H9 (cell line): ENCODE results near the gene MISP3. TPM values are rescaled to one million over a fixed set of nuclear protein-coding genes. Genes with fewer than 3 reads are reported as not detected.

Experiments used
- DNase-seq: peaks from one replicate; pipeline ENCODE4 v3.0.0-alpha.2; 2017
- H2AFZ ChIP-seq: one replicate; pipeline ENCODE4 v1.6.1; 2013; ENCODE audit warnings: mild to moderate bottlenecking, low read length, control low read depth, moderate library complexity
- H2AK5ac ChIP-seq: 2 replicates; pipeline ENCODE4 v1.6.1; 2013; ENCODE audit warnings: low read length, control low read depth, mixed read lengths; ENCODE audit not compliant: insufficient read length
- H2BK120ac ChIP-seq: one replicate; pipeline ENCODE4 v1.6.1; 2013; ENCODE audit warnings: low read depth, mild to moderate bottlenecking, low read length, control low read depth, inconsistent platforms; ENCODE audit not compliant: poor library complexity, severe bottlenecking
- H2BK12ac ChIP-seq: 2 replicates; pipeline ENCODE4 v1.6.1; 2013; ENCODE audit warnings: low read length, control low read depth, mixed read lengths, low read depth; ENCODE audit not compliant: insufficient read length
- H2BK15ac ChIP-seq: 2 replicates; pipeline ENCODE4 v1.6.1; 2013; ENCODE audit warnings: low read depth, low read length, control low read depth
- H2BK20ac ChIP-seq: one replicate; pipeline ENCODE4 v1.6.1; 2013; ENCODE audit warnings: low read depth, mild to moderate bottlenecking, low read length, control low read depth, inconsistent platforms; ENCODE audit not compliant: poor library complexity, severe bottlenecking
- H2BK5ac ChIP-seq: 2 replicates; pipeline ENCODE4 v1.6.1; 2013; ENCODE audit warnings: low read length, control low read depth, mixed read lengths; ENCODE audit not compliant: insufficient read length
- H3K14ac ChIP-seq: 2 replicates; pipeline ENCODE4 v1.6.1; 2013; ENCODE audit warnings: low read length, control low read depth; ENCODE audit not compliant: insufficient read depth
- H3K18ac ChIP-seq: 2 replicates; pipeline ENCODE4 v1.6.1; 2013; ENCODE audit warnings: low read depth, mild to moderate bottlenecking, mixed read lengths, low read length, control low read depth; ENCODE audit not compliant: insufficient read length
- H3K23ac ChIP-seq: 2 replicates; pipeline ENCODE4 v1.6.1; 2013; ENCODE audit warnings: low read length, control low read depth, mixed read lengths, low read depth; ENCODE audit not compliant: insufficient read length
- H3K23me2 ChIP-seq: 2 replicates; pipeline ENCODE4 v1.6.1; 2013; ENCODE audit warnings: low read depth, mild to moderate bottlenecking, mixed read lengths, low read length, control low read depth; ENCODE audit not compliant: insufficient read length, poor library complexity, severe bottlenecking
- H3K27ac ChIP-seq: 2 replicates; pipeline ENCODE4 v1.5.1; 2013; ENCODE audit warnings: low read length, control low read depth, mixed read lengths, low read depth; ENCODE audit not compliant: insufficient read length
- H3K27me3 ChIP-seq: 2 replicates; pipeline ENCODE4 v1.6.1; 2013; ENCODE audit warnings: low read length, control low read depth, inconsistent platforms; ENCODE audit not compliant: insufficient read depth
- H3K4ac ChIP-seq: 2 replicates; pipeline ENCODE4 v1.6.1; 2013; ENCODE audit warnings: low read depth, mild to moderate bottlenecking, control low read depth, inconsistent platforms, low read length, moderate library complexity
- H3K4me1 ChIP-seq: 2 replicates; pipeline ENCODE4 v1.6.1; 2013; ENCODE audit warnings: low read length, control low read depth, inconsistent platforms; ENCODE audit not compliant: insufficient read depth
- H3K4me2 ChIP-seq: 2 replicates; pipeline ENCODE4 v1.6.1; 2013; ENCODE audit warnings: low read length, control low read depth, mixed read lengths; ENCODE audit not compliant: insufficient read length, insufficient read depth
- H3K56ac ChIP-seq: 2 replicates; pipeline ENCODE4 v1.6.1; 2013; ENCODE audit warnings: low read depth, mild to moderate bottlenecking, mixed read lengths, low read length, control low read depth; ENCODE audit not compliant: insufficient read length
- H3K79me1 ChIP-seq: 2 replicates; pipeline ENCODE4 v1.6.1; 2013; ENCODE audit warnings: low read depth, mild to moderate bottlenecking, moderate library complexity, low read length, control low read depth, inconsistent platforms; ENCODE audit not compliant: insufficient read depth, poor library complexity, severe bottlenecking
- H3K79me2 ChIP-seq: 2 replicates; pipeline ENCODE4 v1.6.1; 2013; ENCODE audit warnings: low read length, control low read depth, inconsistent platforms; ENCODE audit not compliant: insufficient read depth
- H3K9ac ChIP-seq: 2 replicates; pipeline ENCODE4 v1.6.1; 2013; ENCODE audit warnings: low read length, control low read depth, mixed read lengths; ENCODE audit not compliant: insufficient read length; ENCODE audit errors: extremely low read depth
- H3K9me3 ChIP-seq: one replicate; pipeline ENCODE4 v1.6.1; 2013; ENCODE audit warnings: low read depth, low read length, inconsistent platforms; ENCODE audit not compliant: control insufficient read depth
- H3T11ph ChIP-seq: one replicate; pipeline ENCODE4 v1.6.1; 2013; ENCODE audit warnings: mild to moderate bottlenecking, low read length, control low read depth, inconsistent platforms
- H4K20me1 ChIP-seq: one replicate; pipeline ENCODE4 v1.6.1; 2013; ENCODE audit not compliant: control insufficient read depth, insufficient read length, insufficient read depth
- H4K5ac ChIP-seq: 2 replicates; pipeline ENCODE4 v1.6.1; 2013; ENCODE audit warnings: low read depth, mild to moderate bottlenecking, mixed read lengths, low read length, control low read depth; ENCODE audit not compliant: insufficient read length
- H4K8ac ChIP-seq: replicated peaks from 2 replicates; pipeline ENCODE4 v1.6.1; 2013; ENCODE audit warnings: low read length, control low read depth, mixed read lengths, low read depth; ENCODE audit not compliant: insufficient read length
- H4K91ac ChIP-seq: 2 replicates; pipeline ENCODE4 v1.6.1; 2013; ENCODE audit warnings: low read depth, mild to moderate bottlenecking, moderate library complexity, mixed read lengths, low read length, control low read depth; ENCODE audit not compliant: insufficient read length
- H3K27ac Mint-ChIP-seq, 3 experiments: 2 replicates in 2 of 3; 3 replicates in 1 of 3; pipeline ENCODE4 v1.8.0; 2020 to 2021; ENCODE audit warnings: mixed read lengths in 3 of 3, mild to moderate bottlenecking in 1 of 3, moderate library complexity in 1 of 3
- H3K27me3 Mint-ChIP-seq: 2 replicates; pipeline ENCODE4 v1.8.0; 2021; ENCODE audit warnings: low read depth, mild to moderate bottlenecking, moderate library complexity, mixed read lengths
- H3K36me3 Mint-ChIP-seq, 3 experiments: 2 replicates in 2 of 3; 3 replicates in 1 of 3; pipeline ENCODE4 v1.8.0; 2020 to 2021; ENCODE audit warnings: low read depth in 3 of 3, mixed read lengths in 3 of 3; ENCODE audit not compliant: insufficient read depth in 1 of 3
- H3K4me1 Mint-ChIP-seq, 2 experiments: 2 replicates each; pipeline ENCODE4 v1.8.0; 2020; ENCODE audit warnings: mixed read lengths in 2 of 2
- H3K4me3 Mint-ChIP-seq, 2 experiments: 2 replicates in 1 of 2; 3 replicates in 1 of 2; pipeline ENCODE4 v1.8.0; 2020 to 2021; ENCODE audit warnings: mild to moderate bottlenecking in 2 of 2, mixed read lengths in 2 of 2, moderate library complexity in 1 of 2
- H3K9me3 Mint-ChIP-seq, 2 experiments: 2 replicates in 1 of 2; 3 replicates in 1 of 2; pipeline ENCODE4 v1.8.0; 2020; ENCODE audit warnings: mild to moderate bottlenecking in 2 of 2, mixed read lengths in 2 of 2, moderate library complexity in 1 of 2
- CTCF ChIP-seq: fragments of 200-600 bp; sonication (generic); conservative IDR thresholded peaks from 3 replicates; pipeline ENCODE4 v1.8.0; 2021; ENCODE audit warnings: antibody characterized with exemption, mild to moderate bottlenecking
- WGBS: extraction: QIAGEN DNeasy Blood & Tissue Kit; methylation state at CpG from one replicate; pipeline ENCODE4 v1.1.7; 2013; ENCODE audit warnings: missing lambda C conversion rate, low lambda C conversion rate, mixed read lengths; ENCODE audit not compliant: insufficient read length; ENCODE audit errors: extremely low coverage; 5-methylcytosine and 5-hydroxymethylcytosine counted together
- total RNA-seq: library from RNA; stranded (reverse); gene quantifications from 2 replicates; pipeline ENCODE4 v1.2.1, GENCODE V29; 2021

MISP3 gene
- total RNA-seq, 1 experiment from 2014 or later: 0.26 TPM

- Mint-ChIP-seq H3K4me3 (peak overlapping the region in 1 of 2 experiments; percentile 93; a peak in 3 of 5 replicates), H3K4me1 (peaks cover 9 to 23% of the 10 kb centered on the region in 2 experiments), H3K27me3 (peaks cover 46% of the 10 kb centered on the region), H3K9me3 (no peaks in the 10 kb centered on the region; a peak in 2 of 5 replicates), H3K27ac (no peak overlapping the region), H3K36me3 (peaks cover 0 to 2% (median 0%) of the 10 kb centered on the region in 3 experiments; a peak in 2 of 7 replicates)
- H2BK20ac ChIP-seq: no peak overlapping the region
- WGBS: no CpG with 5 or more reads among the region's 15 CpGs
- H3K23me2 ChIP-seq: peaks cover 6% of the 10 kb centered on the region
- DNase-seq: peak; percentile 61
- no peak overlapping the region for H3K9ac ChIP-seq
- no peak overlapping the region for H3K14ac ChIP-seq
- no peaks in the 10 kb centered on the region for H3K79me2 ChIP-seq
- H3K18ac ChIP-seq: no peak overlapping the region
- no peaks in the 10 kb centered on the region for H3K9me3 ChIP-seq
- peak; percentile 85 for TF ChIP-seq CTCF
- H4K20me1 ChIP-seq: no peaks in the 10 kb centered on the region
- H3K79me1 ChIP-seq: no peaks in the 10 kb centered on the region
- no peak overlapping the region for H3K23ac ChIP-seq
- H3K4me2 ChIP-seq: no peak overlapping the region
- no peak overlapping the region for H3T11ph ChIP-seq
- no peak overlapping the region for H4K5ac ChIP-seq
- no peak overlapping the region for H2BK15ac ChIP-seq
- no peak overlapping the region for H2AFZ ChIP-seq
- H3K27me3 ChIP-seq: peaks cover 8% of the 10 kb centered on the region
- H2AK5ac ChIP-seq: no peak overlapping the region
- no peak overlapping the region for H3K27ac ChIP-seq
- H3K56ac ChIP-seq: no peak overlapping the region
- no peak overlapping the region for H4K91ac ChIP-seq
- no peak overlapping the region for H4K8ac ChIP-seq
- H2BK5ac ChIP-seq: no peak overlapping the region
- no peak overlapping the region for H3K4ac ChIP-seq
- no peak overlapping the region for H2BK120ac ChIP-seq
- no peaks in the 10 kb centered on the region; the same call in 1 of the 2 replicates for H3K4me1 ChIP-seq
- H2BK12ac ChIP-seq: no peak overlapping the region
Measured at GRCh38 chr19:14059093-14059480, 13.5 kb upstream of the MISP3 start.
